Muscle of leg (tissue), 11 donors: ENCODE measurements around the gene EYA4. TPM values are rescaled to one million over a fixed set of nuclear protein-coding genes. Genes with fewer than 3 reads are reported as not detected.
"Not testable (repeated sequence)": the region's sequence is repeated elsewhere in the genome, so short reads cannot be mapped to it uniquely, and the experiment has no call there.

ENCODE experiments used
- DNase-seq: peaks from one replicate; pipeline ENCODE4 v3.0.0; 2013
- H3K27ac ChIP-seq: one replicate; pipeline ENCODE4 v1.5.1; 2013; ENCODE audit warnings: mild to moderate bottlenecking, low read length, control low read depth
- H3K27me3 ChIP-seq: one replicate; pipeline ENCODE4 v1.6.1; 2013; ENCODE audit warnings: low read length; ENCODE audit not compliant: control insufficient read depth, insufficient read depth
- H3K36me3 ChIP-seq: one replicate; pipeline ENCODE4 v1.6.1; 2013; ENCODE audit warnings: low read length; ENCODE audit not compliant: control insufficient read depth, insufficient read depth
- H3K4me1 ChIP-seq: one replicate; pipeline ENCODE4 v1.6.1; 2013; ENCODE audit warnings: low read length; ENCODE audit not compliant: control insufficient read depth, insufficient read depth
- H3K4me3 ChIP-seq: one replicate; pipeline ENCODE4 v1.5.1; 2013; ENCODE audit warnings: low read length, control low read depth
- H3K9me3 ChIP-seq: replicated peaks from 2 replicates; pipeline ENCODE4 v1.6.1; 2013; ENCODE audit warnings: low read depth, low read length; ENCODE audit not compliant: control insufficient read depth
- WGBS: methylation state at CpG from one replicate; pipeline ENCODE4 v1.1.5; 2013; ENCODE audit warnings: missing lambda C conversion rate; ENCODE audit not compliant: insufficient coverage; 5-methylcytosine and 5-hydroxymethylcytosine counted together
- polyA plus RNA-seq, 8 donors: library from polyadenylated mRNA; unstranded; fragments of 120-200 nt; gene quantifications; one replicate each; pipeline versions ENCODE4 v1.2.1 to v1.2.3, GENCODE V29; 2013; ENCODE audit warnings: inconsistent platforms in 1 of 8, low replicate concordance in 1 of 8; ENCODE audit not compliant: insufficient read length in 8 of 8, insufficient read depth in 1 of 8
- total RNA-seq: library from RNA; stranded (reverse); fragments of 120-200 nt; gene quantifications from one replicate; pipeline ENCODE4 v1.2.4, GENCODE V29; 2013

EYA4 gene
- total and polyA plus RNA-seq, 9 donors = 16.3 to 28.8 (median 20.9) TPM

DNA sequence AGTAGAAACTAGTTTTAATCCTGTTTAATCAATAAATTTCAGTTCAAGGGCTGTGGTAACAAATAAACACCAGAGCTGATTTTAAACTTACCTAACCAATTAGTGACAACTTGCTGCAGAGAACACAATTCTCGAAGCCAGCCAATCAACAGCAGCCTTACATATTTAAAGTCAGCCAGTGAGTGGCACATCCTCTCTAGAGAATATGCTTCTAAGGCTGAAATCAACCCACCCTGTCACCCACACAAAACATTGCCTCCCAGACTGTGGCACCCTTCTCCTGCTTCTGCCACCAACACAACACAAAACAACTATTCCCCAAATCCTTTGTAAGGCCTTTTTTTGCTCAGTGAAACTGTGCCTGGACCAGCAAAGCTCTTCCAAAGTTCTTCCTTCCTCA, 306.0 kb downstream of the EYA4 start:
- no peaks in the 10 kb centered on the region for H3K36me3 ChIP-seq
- WGBS = 43% methylated on average over 1 of the region's 1 CpG
- H3K9me3 ChIP-seq = no peaks in the 10 kb centered on the region
- H3K27ac ChIP-seq = no peak overlapping the region
- no peaks in the 10 kb centered on the region for H3K27me3 ChIP-seq
- no peak for DNase-seq
- H3K4me1 ChIP-seq = peaks cover 20% of the 10 kb centered on the region
- H3K4me3 ChIP-seq = no peak overlapping the region

- no peak overlapping the region for H3K4me3 ChIP-seq
- WGBS = 17% methylated on average over 1 of the region's 4 CpGs
Measured at GRCh38 chr6:133548423-133549159, 307.4 kb downstream of the EYA4 start.

GRCh38 chr6:133549371-133549801, 308.2 kb downstream of the EYA4 start:
- peaks cover 23% of the 10 kb centered on the region for H3K4me1 ChIP-seq
- 17% methylated on average over 3 of the region's 4 CpGs for whole genome bisulfite sequencing
- H3K36me3 ChIP-seq = no peaks in the 10 kb centered on the region
- no peaks in the 10 kb centered on the region for H3K9me3 ChIP-seq
- H3K27me3 ChIP-seq = no peaks in the 10 kb centered on the region
- peak; percentile 76 for DNase-seq
- peak overlapping the region; percentile 74 for H3K27ac ChIP-seq
- H3K4me3 ChIP-seq = no peak overlapping the region

More at GRCh38 chr6:133548423-133549159, 307.4 kb downstream of the EYA4 start:
- Histone ChIP-seq H3K4me1 (peaks cover 23% of the 10 kb centered on the region), H3K9me3 (no peaks in the 10 kb centered on the region), H3K27me3 (no peaks in the 10 kb centered on the region), H3K27ac (peak overlapping the region; percentile 74), H3K36me3 (no peaks in the 10 kb centered on the region)
- peak; percentile 39 for DNase-seq

DNA sequence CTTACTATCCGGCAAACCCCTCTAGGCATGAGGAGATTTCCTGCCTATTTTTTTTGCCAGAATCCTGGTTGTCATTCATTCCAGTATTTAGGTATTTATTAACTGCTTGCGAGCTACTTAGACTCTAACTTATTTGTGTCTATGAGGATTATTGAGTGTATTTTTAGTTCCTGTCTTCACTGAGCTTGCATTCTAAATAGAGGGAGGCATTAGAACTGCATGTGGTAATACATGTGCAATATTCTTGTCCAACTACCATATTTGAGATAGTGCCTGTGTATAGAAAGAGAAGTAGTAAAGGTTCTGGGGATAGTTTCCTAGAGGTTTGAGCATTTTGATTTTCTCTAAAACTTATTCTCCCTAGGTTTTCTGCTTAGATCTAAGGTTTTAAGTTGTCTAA, 308.9 kb downstream of the EYA4 start:
- Histone ChIP-seq H3K4me1 (peaks cover 21% of the 10 kb centered on the region), H3K27ac (peak overlapping the region; percentile 44), H3K9me3 (no peaks in the 10 kb centered on the region), H3K36me3 (no peaks in the 10 kb centered on the region), H3K4me3 (no peak overlapping the region), H3K27me3 (no peaks in the 10 kb centered on the region)
- no CpG with 5 or more reads among the region's 2 CpGs for WGBS
- no peak for DNase-seq

DNA sequence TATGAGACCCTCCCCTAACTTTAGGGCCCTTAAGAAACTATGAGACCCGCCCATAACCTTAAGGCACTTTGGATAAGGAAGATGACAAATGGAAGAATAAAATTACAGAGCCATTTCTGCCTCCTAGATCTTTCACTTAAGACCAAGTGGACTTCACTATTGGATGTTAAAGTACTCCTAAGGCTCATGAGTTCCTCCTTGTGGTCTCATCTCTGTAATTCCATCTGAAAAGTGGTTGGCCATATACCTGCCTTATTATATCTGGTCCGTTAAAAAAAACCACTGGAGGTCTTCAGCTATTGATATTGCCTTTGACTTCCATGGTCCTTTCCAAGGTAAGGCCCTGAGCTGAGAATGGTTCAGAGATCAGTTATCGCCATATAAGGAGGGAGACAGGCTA, 310.3 kb downstream of the EYA4 start:
- 86% methylated on average over 1 of the region's 3 CpGs for WGBS
- Histone ChIP-seq H3K36me3 (no peaks in the 10 kb centered on the region), H3K9me3 (no peaks in the 10 kb centered on the region), H3K27ac (peak overlapping the region; percentile 54), H3K27me3 (no peaks in the 10 kb centered on the region), H3K4me1 (peaks cover 21% of the 10 kb centered on the region), H3K4me3 (no peak overlapping the region)
- DNase-seq = no peak

DNA sequence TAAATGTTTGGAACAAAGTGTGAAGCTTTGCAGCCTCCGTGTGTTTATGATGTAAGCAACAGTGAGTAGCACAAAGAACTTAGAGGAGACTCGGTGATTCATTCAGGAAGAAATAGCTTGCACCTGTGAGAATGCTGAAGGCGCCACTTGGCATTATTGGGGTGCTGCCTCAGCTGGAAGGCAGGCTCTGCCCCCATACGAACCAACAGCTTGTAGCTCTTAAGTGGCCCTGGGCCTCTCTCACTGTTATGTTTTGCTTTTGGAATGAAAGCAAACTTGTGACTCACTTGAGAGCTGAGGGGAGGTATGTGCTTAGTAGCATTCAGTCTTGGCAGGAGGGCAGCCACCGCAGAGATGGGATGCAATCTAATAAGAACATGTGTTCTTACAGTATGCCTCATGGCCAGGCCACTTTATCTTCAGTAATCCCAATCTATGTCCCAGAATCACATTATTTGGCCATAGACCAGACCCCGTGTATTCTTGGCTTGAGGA, 310.7 kb downstream of the EYA4 start:
- Histone ChIP-seq H3K27me3 (no peaks in the 10 kb centered on the region), H3K4me3 (no peak overlapping the region), H3K36me3 (no peaks in the 10 kb centered on the region), H3K27ac (peak overlapping the region; percentile 54), H3K4me1 (peaks cover 21% of the 10 kb centered on the region), H3K9me3 (no peaks in the 10 kb centered on the region)
- 50% methylated on average over 3 of the region's 6 CpGs for WGBS
- DNase-seq = peak; percentile 85

- Histone ChIP-seq H3K4me3 (no peak overlapping the region), H3K36me3 (no peaks in the 10 kb centered on the region), H3K9me3 (peaks cover 3% of the 10 kb centered on the region), H3K4me1 (peaks cover 17% of the 10 kb centered on the region), H3K27me3 (no peaks in the 10 kb centered on the region), H3K27ac (no peak overlapping the region)
- WGBS = no CpG with 5 or more reads among the region's 4 CpGs
- peak; percentile 82 for DNase-seq
Measured at GRCh38 chr6:133553652-133554051, 312.5 kb downstream of the EYA4 start.

- H3K36me3 ChIP-seq, DNase-seq, H3K9me3 ChIP-seq, H3K27me3 ChIP-seq, H3K27ac ChIP-seq, H3K4me3 ChIP-seq: not testable (repeated sequence)
- H3K4me1 ChIP-seq = peaks cover 17% of the 10 kb centered on the region
- WGBS = no CpG with 5 or more reads among the region's 1 CpG
Measured at GRCh38 chr6:133554121-133554520, 313.0 kb downstream of the EYA4 start.

GRCh38 chr6:133555685-133556084, 314.5 kb downstream of the EYA4 start:
- Histone ChIP-seq H3K4me3 (no peak overlapping the region), H3K27ac (no peak overlapping the region), H3K36me3 (no peaks in the 10 kb centered on the region), H3K27me3 (no peaks in the 10 kb centered on the region), H3K9me3 (peaks cover 17% of the 10 kb centered on the region), H3K4me1 (peaks cover 12% of the 10 kb centered on the region)
- no peak for DNase-seq
- WGBS = no CpG with 5 or more reads among the region's 2 CpGs

GRCh38 chr6:133559926-133560325, 318.8 kb downstream of the EYA4 start:
- no peak overlapping the region for H3K27ac ChIP-seq
- DNase-seq = no peak
- H3K4me3 ChIP-seq = no peak overlapping the region
- no peaks in the 10 kb centered on the region for H3K36me3 ChIP-seq
- no peaks in the 10 kb centered on the region for H3K4me1 ChIP-seq
- H3K9me3 ChIP-seq = peaks cover 17% of the 10 kb centered on the region
- H3K27me3 ChIP-seq = no peaks in the 10 kb centered on the region
- 83% methylated on average over 1 of the region's 2 CpGs for WGBS
